H9 (cell line): Measurements from ENCODE around the gene NOS1AP. TPM values are rescaled to one million over a fixed set of nuclear protein-coding genes. Genes with fewer than 3 reads are reported as not detected.

Source experiments
- DNase-seq: peaks from one replicate; pipeline ENCODE4 v3.0.0-alpha.2; 2017
- H2AFZ ChIP-seq: one replicate; pipeline ENCODE4 v1.6.1; 2013; ENCODE audit warnings: mild to moderate bottlenecking, low read length, control low read depth, moderate library complexity
- H2AK5ac ChIP-seq: 2 replicates; pipeline ENCODE4 v1.6.1; 2013; ENCODE audit warnings: low read length, control low read depth, mixed read lengths; ENCODE audit not compliant: insufficient read length
- H2BK120ac ChIP-seq: one replicate; pipeline ENCODE4 v1.6.1; 2013; ENCODE audit warnings: low read depth, mild to moderate bottlenecking, low read length, control low read depth, inconsistent platforms; ENCODE audit not compliant: poor library complexity, severe bottlenecking
- H2BK12ac ChIP-seq: 2 replicates; pipeline ENCODE4 v1.6.1; 2013; ENCODE audit warnings: low read length, control low read depth, mixed read lengths, low read depth; ENCODE audit not compliant: insufficient read length
- H2BK15ac ChIP-seq: 2 replicates; pipeline ENCODE4 v1.6.1; 2013; ENCODE audit warnings: low read depth, low read length, control low read depth
- H2BK20ac ChIP-seq: one replicate; pipeline ENCODE4 v1.6.1; 2013; ENCODE audit warnings: low read depth, mild to moderate bottlenecking, low read length, control low read depth, inconsistent platforms; ENCODE audit not compliant: poor library complexity, severe bottlenecking
- H2BK5ac ChIP-seq: 2 replicates; pipeline ENCODE4 v1.6.1; 2013; ENCODE audit warnings: low read length, control low read depth, mixed read lengths; ENCODE audit not compliant: insufficient read length
- H3K14ac ChIP-seq: 2 replicates; pipeline ENCODE4 v1.6.1; 2013; ENCODE audit warnings: low read length, control low read depth; ENCODE audit not compliant: insufficient read depth
- H3K18ac ChIP-seq: 2 replicates; pipeline ENCODE4 v1.6.1; 2013; ENCODE audit warnings: low read depth, mild to moderate bottlenecking, mixed read lengths, low read length, control low read depth; ENCODE audit not compliant: insufficient read length
- H3K23ac ChIP-seq: 2 replicates; pipeline ENCODE4 v1.6.1; 2013; ENCODE audit warnings: low read length, control low read depth, mixed read lengths, low read depth; ENCODE audit not compliant: insufficient read length
- H3K23me2 ChIP-seq: 2 replicates; pipeline ENCODE4 v1.6.1; 2013; ENCODE audit warnings: low read depth, mild to moderate bottlenecking, mixed read lengths, low read length, control low read depth; ENCODE audit not compliant: insufficient read length, poor library complexity, severe bottlenecking
- H3K27ac ChIP-seq: 2 replicates; pipeline ENCODE4 v1.5.1; 2013; ENCODE audit warnings: low read length, control low read depth, mixed read lengths, low read depth; ENCODE audit not compliant: insufficient read length
- H3K27me3 ChIP-seq: 2 replicates; pipeline ENCODE4 v1.6.1; 2013; ENCODE audit warnings: low read length, control low read depth, inconsistent platforms; ENCODE audit not compliant: insufficient read depth
- H3K4ac ChIP-seq: 2 replicates; pipeline ENCODE4 v1.6.1; 2013; ENCODE audit warnings: low read depth, mild to moderate bottlenecking, control low read depth, inconsistent platforms, low read length, moderate library complexity
- H3K4me1 ChIP-seq: 2 replicates; pipeline ENCODE4 v1.6.1; 2013; ENCODE audit warnings: low read length, control low read depth, inconsistent platforms; ENCODE audit not compliant: insufficient read depth
- H3K4me2 ChIP-seq: 2 replicates; pipeline ENCODE4 v1.6.1; 2013; ENCODE audit warnings: low read length, control low read depth, mixed read lengths; ENCODE audit not compliant: insufficient read length, insufficient read depth
- H3K56ac ChIP-seq: 2 replicates; pipeline ENCODE4 v1.6.1; 2013; ENCODE audit warnings: low read depth, mild to moderate bottlenecking, mixed read lengths, low read length, control low read depth; ENCODE audit not compliant: insufficient read length
- H3K79me1 ChIP-seq: 2 replicates; pipeline ENCODE4 v1.6.1; 2013; ENCODE audit warnings: low read depth, mild to moderate bottlenecking, moderate library complexity, low read length, control low read depth, inconsistent platforms; ENCODE audit not compliant: insufficient read depth, poor library complexity, severe bottlenecking
- H3K79me2 ChIP-seq: 2 replicates; pipeline ENCODE4 v1.6.1; 2013; ENCODE audit warnings: low read length, control low read depth, inconsistent platforms; ENCODE audit not compliant: insufficient read depth
- H3K9ac ChIP-seq: 2 replicates; pipeline ENCODE4 v1.6.1; 2013; ENCODE audit warnings: low read length, control low read depth, mixed read lengths; ENCODE audit not compliant: insufficient read length; ENCODE audit errors: extremely low read depth
- H3K9me3 ChIP-seq: one replicate; pipeline ENCODE4 v1.6.1; 2013; ENCODE audit warnings: low read depth, low read length, inconsistent platforms; ENCODE audit not compliant: control insufficient read depth
- H3T11ph ChIP-seq: one replicate; pipeline ENCODE4 v1.6.1; 2013; ENCODE audit warnings: mild to moderate bottlenecking, low read length, control low read depth, inconsistent platforms
- H4K20me1 ChIP-seq: one replicate; pipeline ENCODE4 v1.6.1; 2013; ENCODE audit not compliant: control insufficient read depth, insufficient read length, insufficient read depth
- H4K5ac ChIP-seq: 2 replicates; pipeline ENCODE4 v1.6.1; 2013; ENCODE audit warnings: low read depth, mild to moderate bottlenecking, mixed read lengths, low read length, control low read depth; ENCODE audit not compliant: insufficient read length
- H4K8ac ChIP-seq: replicated peaks from 2 replicates; pipeline ENCODE4 v1.6.1; 2013; ENCODE audit warnings: low read length, control low read depth, mixed read lengths, low read depth; ENCODE audit not compliant: insufficient read length
- H4K91ac ChIP-seq: 2 replicates; pipeline ENCODE4 v1.6.1; 2013; ENCODE audit warnings: low read depth, mild to moderate bottlenecking, moderate library complexity, mixed read lengths, low read length, control low read depth; ENCODE audit not compliant: insufficient read length
- H3K27ac Mint-ChIP-seq, 3 experiments: 2 replicates in 2 of 3; 3 replicates in 1 of 3; pipeline ENCODE4 v1.8.0; 2020 to 2021; ENCODE audit warnings: mixed read lengths in 3 of 3, mild to moderate bottlenecking in 1 of 3, moderate library complexity in 1 of 3
- H3K27me3 Mint-ChIP-seq: 2 replicates; pipeline ENCODE4 v1.8.0; 2021; ENCODE audit warnings: low read depth, mild to moderate bottlenecking, moderate library complexity, mixed read lengths
- H3K36me3 Mint-ChIP-seq, 3 experiments: 2 replicates in 2 of 3; 3 replicates in 1 of 3; pipeline ENCODE4 v1.8.0; 2020 to 2021; ENCODE audit warnings: low read depth in 3 of 3, mixed read lengths in 3 of 3; ENCODE audit not compliant: insufficient read depth in 1 of 3
- H3K4me1 Mint-ChIP-seq, 2 experiments: 2 replicates each; pipeline ENCODE4 v1.8.0; 2020; ENCODE audit warnings: mixed read lengths in 2 of 2
- H3K4me3 Mint-ChIP-seq, 2 experiments: 2 replicates in 1 of 2; 3 replicates in 1 of 2; pipeline ENCODE4 v1.8.0; 2020 to 2021; ENCODE audit warnings: mild to moderate bottlenecking in 2 of 2, mixed read lengths in 2 of 2, moderate library complexity in 1 of 2
- H3K9me3 Mint-ChIP-seq, 2 experiments: 2 replicates in 1 of 2; 3 replicates in 1 of 2; pipeline ENCODE4 v1.8.0; 2020; ENCODE audit warnings: mild to moderate bottlenecking in 2 of 2, mixed read lengths in 2 of 2, moderate library complexity in 1 of 2
- CTCF ChIP-seq: fragments of 200-600 bp; sonication (generic); conservative IDR thresholded peaks from 3 replicates; pipeline ENCODE4 v1.8.0; 2021; ENCODE audit warnings: antibody characterized with exemption, mild to moderate bottlenecking
- WGBS: extraction: QIAGEN DNeasy Blood & Tissue Kit; methylation state at CpG from one replicate; pipeline ENCODE4 v1.1.7; 2013; ENCODE audit warnings: missing lambda C conversion rate, low lambda C conversion rate, mixed read lengths; ENCODE audit not compliant: insufficient read length; ENCODE audit errors: extremely low coverage; 5-methylcytosine and 5-hydroxymethylcytosine counted together
- total RNA-seq: library from RNA; stranded (reverse); gene quantifications from 2 replicates; pipeline ENCODE4 v1.2.1, GENCODE V29; 2021

NOS1AP gene
- total RNA-seq, 1 experiment from 2014 or later, result 8.4 TPM

- H3K9me3 Mint-ChIP-seq, result no peaks in the 10 kb centered on the region
- Histone ChIP-seq H3K27me3 (no peaks in the 10 kb centered on the region), H4K20me1 (no peaks in the 10 kb centered on the region), H2BK15ac (no peak overlapping the region), H2BK12ac (no peak overlapping the region), H3K4ac (no peak overlapping the region), H2AK5ac (no peak overlapping the region), H2BK5ac (no peak overlapping the region), H2BK120ac (no peak overlapping the region), H3K9ac (no peak overlapping the region), H3K79me2 (no peaks in the 10 kb centered on the region; the same call in 1 of the 2 replicates), H4K8ac (no peak overlapping the region), H3K18ac (no peak overlapping the region), H3K23me2 (no peaks in the 10 kb centered on the region), H4K5ac (no peak overlapping the region), H2AFZ (no peak overlapping the region), H4K91ac (no peak overlapping the region), H3K79me1 (no peaks in the 10 kb centered on the region), H3T11ph (no peak overlapping the region), H3K4me2 (no peak overlapping the region), H3K56ac (no peak overlapping the region), H3K4me1 (peaks cover 6% of the 10 kb centered on the region; the same call in 1 of the 2 replicates), H2BK20ac (no peak overlapping the region), H3K9me3 (no peaks in the 10 kb centered on the region), H3K23ac (no peak overlapping the region), H3K14ac (no peak overlapping the region), H3K27ac (no peak overlapping the region)
- peaks cover 49 to 62% of the 10 kb centered on the region in 2 experiments for H3K4me1 Mint-ChIP-seq
- H3K4me3 Mint-ChIP-seq, result no peak overlapping the region
- no CpG with 5 or more reads among the region's 1 CpG for WGBS
- TF ChIP-seq CTCF, result no peak
- peaks cover 3% of the 10 kb centered on the region for H3K27me3 Mint-ChIP-seq
- no peak overlapping the region for H3K27ac Mint-ChIP-seq
- DNase-seq, result no peak
- H3K36me3 Mint-ChIP-seq, result no peaks in the 10 kb centered on the region; a peak in 1 of 7 replicates
These were observed 163.6 kb downstream of the NOS1AP start for GRCh38 chr1:162233066-162233465.
